ENCODE measurements around the gene TRMO.

DNA sequence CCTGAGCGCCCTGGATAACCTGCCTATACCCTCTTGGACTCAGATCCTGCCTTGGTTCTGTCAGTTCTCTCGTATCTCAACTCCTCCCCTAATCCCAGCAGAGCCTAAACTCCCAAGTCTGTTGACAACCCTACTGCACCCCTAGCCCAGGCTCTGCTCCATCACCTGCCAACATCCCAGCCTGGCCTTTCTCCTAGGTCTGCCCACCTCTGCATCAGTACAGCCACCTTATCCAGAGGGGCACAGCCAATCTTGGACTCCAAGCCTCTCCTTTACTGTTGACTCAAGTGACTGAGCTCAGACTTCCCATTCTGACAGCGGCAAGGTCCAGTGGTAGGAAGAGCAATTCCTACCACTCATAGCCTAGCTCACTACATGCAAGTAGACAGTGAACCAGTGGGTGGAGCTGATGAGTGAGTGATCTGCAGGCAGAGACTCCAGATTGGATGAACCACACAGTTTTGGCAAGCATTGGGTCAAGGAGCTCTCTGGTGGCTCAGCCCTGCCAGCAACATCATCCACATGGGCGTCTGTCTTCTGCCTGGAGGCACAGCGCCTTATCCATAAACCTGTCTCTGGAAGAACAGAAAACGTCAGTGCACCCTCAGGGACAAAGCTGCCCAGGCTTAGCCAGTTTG, 26.5 kb downstream of the TRMO start:
- TF ChIP-seq, protein P1, sequence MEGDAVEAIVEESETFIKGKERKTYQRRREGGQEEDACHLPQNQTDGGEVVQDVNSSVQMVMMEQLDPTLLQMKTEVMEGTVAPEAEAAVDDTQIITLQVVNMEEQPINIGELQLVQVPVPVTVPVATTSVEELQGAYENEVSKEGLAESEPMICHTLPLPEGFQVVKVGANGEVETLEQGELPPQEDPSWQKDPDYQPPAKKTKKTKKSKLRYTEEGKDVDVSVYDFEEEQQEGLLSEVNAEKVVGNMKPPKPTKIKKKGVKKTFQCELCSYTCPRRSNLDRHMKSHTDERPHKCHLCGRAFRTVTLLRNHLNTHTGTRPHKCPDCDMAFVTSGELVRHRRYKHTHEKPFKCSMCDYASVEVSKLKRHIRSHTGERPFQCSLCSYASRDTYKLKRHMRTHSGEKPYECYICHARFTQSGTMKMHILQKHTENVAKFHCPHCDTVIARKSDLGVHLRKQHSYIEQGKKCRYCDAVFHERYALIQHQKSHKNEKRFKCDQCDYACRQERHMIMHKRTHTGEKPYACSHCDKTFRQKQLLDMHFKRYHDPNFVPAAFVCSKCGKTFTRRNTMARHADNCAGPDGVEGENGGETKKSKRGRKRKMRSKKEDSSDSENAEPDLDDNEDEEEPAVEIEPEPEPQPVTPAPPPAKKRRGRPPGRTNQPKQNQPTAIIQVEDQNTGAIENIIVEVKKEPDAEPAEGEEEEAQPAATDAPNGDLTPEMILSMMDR (IDR thresholded peaks at IDR 0.05; ENCODE audit: low read length), result peak; percentile 36
- TF ChIP-seq EZH2phosphoT487 (IDR thresholded peaks at IDR 0.05; ENCODE audit: low read length), result no peak
- TF ChIP-seq EZH2 (optimal IDR thresholded peaks at IDR 0.05; ENCODE audit: low read depth, low read length), result no peak

Measured in MM.1S (cell line).